ENCODE results near the gene IRGC. TPM values are rescaled to one million over a fixed set of nuclear protein-coding genes. Genes with fewer than 3 reads are reported as not detected.

Gene IRGC
- total and polyA plus RNA-seq, 9 of the 15 experiments (the other 6 are each of a cell fraction or from before 2014, with no cell fraction given): not detected

DNA sequence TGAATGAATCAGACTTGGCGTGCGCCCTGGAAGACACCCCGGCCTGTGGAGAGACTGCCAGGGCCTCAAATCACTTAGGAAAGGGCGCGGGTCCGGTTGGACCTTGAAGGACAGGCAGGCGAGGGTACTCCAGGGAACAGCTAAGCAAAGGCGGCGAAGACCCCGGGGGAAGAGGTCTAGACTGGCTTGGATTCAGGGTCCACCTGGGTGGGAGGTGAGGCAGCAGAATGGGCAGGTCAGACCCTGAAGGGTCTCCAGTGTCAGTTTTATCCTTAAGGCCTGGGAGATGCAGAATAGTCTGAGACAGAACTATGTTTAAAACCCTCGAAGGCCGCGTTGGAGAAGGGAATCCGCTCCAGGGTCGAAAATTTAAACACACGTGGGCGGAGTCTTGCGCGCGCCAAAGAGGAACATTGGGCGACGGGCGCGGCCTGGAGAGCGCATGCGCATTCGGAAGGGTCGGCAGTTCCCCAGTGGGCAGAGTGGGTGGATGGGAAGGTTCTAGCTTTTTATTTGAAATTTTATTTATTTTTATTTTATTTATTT is 39.5 kb downstream of the IRGC start (continued):
- TF ChIP-seq, protein P1, sequence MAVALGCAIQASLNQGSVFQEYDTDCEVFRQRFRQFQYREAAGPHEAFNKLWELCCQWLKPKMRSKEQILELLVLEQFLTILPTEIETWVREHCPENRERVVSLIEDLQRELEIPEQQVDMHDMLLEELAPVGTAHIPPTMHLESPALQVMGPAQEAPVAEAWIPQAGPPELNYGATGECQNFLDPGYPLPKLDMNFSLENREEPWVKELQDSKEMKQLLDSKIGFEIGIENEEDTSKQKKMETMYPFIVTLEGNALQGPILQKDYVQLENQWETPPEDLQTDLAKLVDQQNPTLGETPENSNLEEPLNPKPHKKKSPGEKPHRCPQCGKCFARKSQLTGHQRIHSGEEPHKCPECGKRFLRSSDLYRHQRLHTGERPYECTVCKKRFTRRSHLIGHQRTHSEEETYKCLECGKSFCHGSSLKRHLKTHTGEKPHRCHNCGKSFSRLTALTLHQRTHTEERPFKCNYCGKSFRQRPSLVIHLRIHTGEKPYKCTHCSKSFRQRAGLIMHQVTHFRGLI (CRISPR knock-in tag; IDR thresholded peaks at IDR 0.05): no peak
- TF ChIP-seq ZNF431 (CRISPR knock-in tag; IDR thresholded peaks at IDR 0.05) (no peak), NFIC (IDR thresholded peaks at IDR 0.05) (0 out of 2 replicates have a peak, but pooled peaks have one; percentile 1), NFE2 (IDR thresholded peaks at IDR 0.05; ENCODE audit: low read depth) (no peak), U2AF2 (optimal IDR thresholded peaks at IDR 0.05; ENCODE audit: low read depth, low read length) (no peak)
- TF ChIP-seq, protein P2, sequence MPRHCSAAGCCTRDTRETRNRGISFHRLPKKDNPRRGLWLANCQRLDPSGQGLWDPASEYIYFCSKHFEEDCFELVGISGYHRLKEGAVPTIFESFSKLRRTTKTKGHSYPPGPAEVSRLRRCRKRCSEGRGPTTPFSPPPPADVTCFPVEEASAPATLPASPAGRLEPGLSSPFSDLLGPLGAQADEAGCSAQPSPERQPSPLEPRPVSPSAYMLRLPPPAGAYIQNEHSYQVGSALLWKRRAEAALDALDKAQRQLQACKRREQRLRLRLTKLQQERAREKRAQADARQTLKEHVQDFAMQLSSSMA (CRISPR knock-in tag; IDR thresholded peaks at IDR 0.05): no peak
- TF ChIP-seq, protein P3, sequence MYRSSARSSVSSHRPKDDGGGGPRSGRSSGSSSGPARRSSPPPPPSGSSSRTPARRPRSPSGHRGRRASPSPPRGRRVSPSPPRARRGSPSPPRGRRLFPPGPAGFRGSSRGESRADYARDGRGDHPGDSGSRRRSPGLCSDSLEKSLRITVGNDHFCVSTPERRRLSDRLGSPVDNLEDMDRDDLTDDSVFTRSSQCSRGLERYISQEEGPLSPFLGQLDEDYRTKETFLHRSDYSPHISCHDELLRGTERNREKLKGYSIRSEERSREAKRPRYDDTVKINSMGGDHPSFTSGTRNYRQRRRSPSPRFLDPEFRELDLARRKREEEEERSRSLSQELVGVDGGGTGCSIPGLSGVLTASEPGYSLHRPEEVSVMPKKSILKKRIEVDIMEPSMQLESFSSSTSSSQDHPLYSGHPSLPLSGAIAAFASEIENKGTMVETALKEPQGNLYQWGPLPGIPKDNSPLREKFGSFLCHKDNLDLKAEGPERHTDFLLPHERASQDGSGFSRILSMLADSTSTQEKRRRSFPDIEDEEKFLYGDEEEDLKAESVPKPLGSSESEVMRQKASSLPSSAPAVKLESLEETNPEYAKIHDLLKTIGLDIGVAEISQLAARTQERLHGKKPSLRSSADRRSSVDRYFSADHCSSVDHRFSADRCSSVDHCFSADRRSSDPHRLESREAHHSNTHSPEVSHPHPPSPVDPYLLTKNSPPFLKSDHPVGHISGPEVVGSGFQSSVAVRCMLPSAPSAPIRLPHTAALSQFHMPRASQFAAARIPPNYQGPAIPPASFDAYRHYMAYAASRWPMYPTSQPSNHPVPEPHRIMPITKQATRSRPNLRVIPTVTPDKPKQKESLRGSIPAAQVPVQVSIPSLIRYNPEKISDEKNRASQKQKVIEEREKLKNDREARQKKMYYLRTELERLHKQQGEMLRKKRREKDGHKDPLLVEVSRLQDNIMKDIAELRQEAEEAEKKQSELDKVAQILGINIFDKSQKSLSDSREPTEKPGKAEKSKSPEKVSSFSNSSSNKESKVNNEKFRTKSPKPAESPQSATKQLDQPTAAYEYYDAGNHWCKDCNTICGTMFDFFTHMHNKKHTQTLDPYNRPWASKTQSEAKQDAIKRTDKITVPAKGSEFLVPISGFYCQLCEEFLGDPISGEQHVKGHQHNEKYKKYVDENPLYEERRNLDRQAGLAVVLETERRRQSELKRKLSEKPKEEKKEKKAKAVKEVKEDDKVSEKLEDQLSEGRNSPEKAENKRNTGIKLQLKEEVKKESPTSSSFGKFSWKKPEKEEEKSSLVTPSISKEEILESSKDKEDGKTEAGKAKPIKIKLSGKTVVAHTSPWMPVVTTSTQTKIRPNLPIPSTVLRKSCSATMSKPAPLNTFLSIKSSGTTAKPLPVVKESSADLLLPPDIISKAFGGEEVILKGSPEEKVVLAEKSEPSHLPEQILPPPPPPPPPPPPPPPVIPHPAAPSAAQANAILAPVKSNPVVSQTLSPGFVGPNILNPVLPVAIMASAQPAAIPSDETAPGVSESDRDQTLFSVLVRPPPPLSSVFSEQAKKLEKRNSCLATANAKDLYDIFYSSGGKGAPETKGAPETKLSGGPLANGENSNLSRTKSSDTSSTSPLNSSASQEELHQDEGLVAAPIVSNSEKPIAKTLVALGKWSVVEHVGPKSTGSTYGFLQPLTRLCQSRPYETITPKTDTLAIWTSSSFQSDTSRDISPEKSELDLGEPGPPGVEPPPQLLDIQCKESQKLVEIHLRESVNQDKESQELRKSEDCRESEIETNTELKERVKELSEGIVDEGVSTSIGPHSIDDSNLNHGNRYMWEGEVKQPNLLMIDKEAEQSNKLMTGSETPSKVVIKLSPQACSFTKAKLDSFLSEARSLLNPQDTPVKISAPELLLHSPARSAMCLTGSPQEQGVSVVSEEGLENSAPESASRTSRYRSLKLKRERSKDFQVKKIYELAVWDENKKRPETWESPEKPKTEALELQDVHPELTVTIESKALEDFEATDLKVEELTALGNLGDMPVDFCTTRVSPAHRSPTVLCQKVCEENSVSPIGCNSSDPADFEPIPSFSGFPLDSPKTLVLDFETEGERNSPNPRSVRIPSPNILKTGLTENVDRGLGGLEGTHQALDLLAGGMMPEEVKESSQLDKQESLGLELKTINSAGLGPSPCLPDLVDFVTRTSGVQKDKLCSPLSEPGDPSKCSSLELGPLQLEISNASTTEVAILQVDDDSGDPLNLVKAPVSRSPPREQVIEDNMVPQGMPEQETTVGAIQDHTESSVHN (IDR thresholded peaks at IDR 0.05; ENCODE audit: borderline replicate concordance in 1 of 2, low read depth in 1 of 2): no peak
- TF ChIP-seq, protein P4, sequence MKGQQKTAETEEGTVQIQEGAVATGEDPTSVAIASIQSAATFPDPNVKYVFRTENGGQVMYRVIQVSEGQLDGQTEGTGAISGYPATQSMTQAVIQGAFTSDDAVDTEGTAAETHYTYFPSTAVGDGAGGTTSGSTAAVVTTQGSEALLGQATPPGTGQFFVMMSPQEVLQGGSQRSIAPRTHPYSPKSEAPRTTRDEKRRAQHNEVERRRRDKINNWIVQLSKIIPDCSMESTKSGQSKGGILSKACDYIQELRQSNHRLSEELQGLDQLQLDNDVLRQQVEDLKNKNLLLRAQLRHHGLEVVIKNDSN (CRISPR knock-in tag; IDR thresholded peaks at IDR 0.05): no peak
- TF ChIP-seq, protein P5, sequence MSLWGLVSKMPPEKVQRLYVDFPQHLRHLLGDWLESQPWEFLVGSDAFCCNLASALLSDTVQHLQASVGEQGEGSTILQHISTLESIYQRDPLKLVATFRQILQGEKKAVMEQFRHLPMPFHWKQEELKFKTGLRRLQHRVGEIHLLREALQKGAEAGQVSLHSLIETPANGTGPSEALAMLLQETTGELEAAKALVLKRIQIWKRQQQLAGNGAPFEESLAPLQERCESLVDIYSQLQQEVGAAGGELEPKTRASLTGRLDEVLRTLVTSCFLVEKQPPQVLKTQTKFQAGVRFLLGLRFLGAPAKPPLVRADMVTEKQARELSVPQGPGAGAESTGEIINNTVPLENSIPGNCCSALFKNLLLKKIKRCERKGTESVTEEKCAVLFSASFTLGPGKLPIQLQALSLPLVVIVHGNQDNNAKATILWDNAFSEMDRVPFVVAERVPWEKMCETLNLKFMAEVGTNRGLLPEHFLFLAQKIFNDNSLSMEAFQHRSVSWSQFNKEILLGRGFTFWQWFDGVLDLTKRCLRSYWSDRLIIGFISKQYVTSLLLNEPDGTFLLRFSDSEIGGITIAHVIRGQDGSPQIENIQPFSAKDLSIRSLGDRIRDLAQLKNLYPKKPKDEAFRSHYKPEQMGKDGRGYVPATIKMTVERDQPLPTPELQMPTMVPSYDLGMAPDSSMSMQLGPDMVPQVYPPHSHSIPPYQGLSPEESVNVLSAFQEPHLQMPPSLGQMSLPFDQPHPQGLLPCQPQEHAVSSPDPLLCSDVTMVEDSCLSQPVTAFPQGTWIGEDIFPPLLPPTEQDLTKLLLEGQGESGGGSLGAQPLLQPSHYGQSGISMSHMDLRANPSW (CRISPR knock-in tag; IDR thresholded peaks at IDR 0.05): no peak
- TF ChIP-seq, protein P6, sequence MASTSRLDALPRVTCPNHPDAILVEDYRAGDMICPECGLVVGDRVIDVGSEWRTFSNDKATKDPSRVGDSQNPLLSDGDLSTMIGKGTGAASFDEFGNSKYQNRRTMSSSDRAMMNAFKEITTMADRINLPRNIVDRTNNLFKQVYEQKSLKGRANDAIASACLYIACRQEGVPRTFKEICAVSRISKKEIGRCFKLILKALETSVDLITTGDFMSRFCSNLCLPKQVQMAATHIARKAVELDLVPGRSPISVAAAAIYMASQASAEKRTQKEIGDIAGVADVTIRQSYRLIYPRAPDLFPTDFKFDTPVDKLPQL (IDR thresholded peaks at IDR 0.05; ENCODE audit: extremely low read depth, insufficient read length): no peak

Measured in K562 (cell line).